CD4-positive, CD25-positive, alpha-beta regulatory T cell (primary cell): ENCODE data around the gene PKHD1. TPM values are rescaled to one million over a fixed set of nuclear protein-coding genes. Genes with fewer than 3 reads are reported as not detected.
"Not testable (repeated sequence)": the region's sequence is repeated elsewhere in the genome, so short reads cannot be mapped to it uniquely, and the experiment has no call there.

Experiments
- ATAC-seq, 2 donors: fragments of 150-1000 bp; cut with Tn5 transposase; one replicate each; pipeline ENCODE4 v1.10.0; 2021; ENCODE audit warnings: low read depth in 2 of 2, moderate number of reproducible peaks in 2 of 2, moderate library complexity in 1 of 2
- DNase-seq, 3 donors: peaks; one replicate each; pipeline versions ENCODE4 v3.0.0 to v3.0.0-alpha.2; 2012 to 2022; ENCODE audit warnings: mixed read lengths in 1 of 3
- H3K27ac ChIP-seq: one replicate; pipeline ENCODE4 v1.7.0; 2013; ENCODE audit warnings: mild to moderate bottlenecking, low read length; ENCODE audit not compliant: insufficient read depth, poor library complexity, severe bottlenecking
- H3K27me3 ChIP-seq: one replicate; pipeline ENCODE4 v1.7.0; 2013; ENCODE audit warnings: low read length; ENCODE audit not compliant: control insufficient read depth, insufficient read depth
- H3K36me3 ChIP-seq: one replicate; pipeline ENCODE4 v1.7.0; 2013; ENCODE audit warnings: mild to moderate bottlenecking, low read length, moderate library complexity; ENCODE audit not compliant: control insufficient read depth, insufficient read depth
- H3K4me1 ChIP-seq: 2 replicates; pipeline ENCODE4 v1.7.0; 2013; ENCODE audit warnings: mild to moderate bottlenecking, low read length; ENCODE audit not compliant: insufficient read depth, control insufficient read depth, poor library complexity, severe bottlenecking
- H3K4me3 ChIP-seq: one replicate; pipeline ENCODE4 v1.7.0; 2013; ENCODE audit warnings: low read depth, mild to moderate bottlenecking, low read length, moderate library complexity
- H3K9me3 ChIP-seq, 2 experiments: 1 replicate in 1 of 2; 2 replicates in 1 of 2; pipeline ENCODE4 v1.7.0; 2013; ENCODE audit warnings: low read length in 2 of 2, mild to moderate bottlenecking in 1 of 2, moderate library complexity in 1 of 2; ENCODE audit not compliant: control insufficient read depth in 2 of 2
- H3K27ac Mint-ChIP-seq, 3 donors: one replicate each; pipeline ENCODE4 v1.8.0; 2020 to 2022; ENCODE audit warnings: mild to moderate bottlenecking in 3 of 3, mixed read lengths in 3 of 3, moderate library complexity in 2 of 3
- H3K27me3 Mint-ChIP-seq: one replicate; pipeline ENCODE4 v1.8.0; 2022; ENCODE audit warnings: mild to moderate bottlenecking, mixed read lengths
- H3K36me3 Mint-ChIP-seq: one replicate; pipeline ENCODE4 v1.8.0; 2020; ENCODE audit warnings: mixed read lengths
- H3K4me1 Mint-ChIP-seq, 4 donors: one replicate each; pipeline ENCODE4 v1.8.0; 2020 to 2022; ENCODE audit warnings: mixed read lengths in 4 of 4, mild to moderate bottlenecking in 1 of 4
- H3K4me3 Mint-ChIP-seq, 4 donors: one replicate each; pipeline ENCODE4 v1.8.0; 2020 to 2022; ENCODE audit warnings: mild to moderate bottlenecking in 4 of 4, mixed read lengths in 4 of 4, moderate library complexity in 3 of 4
- H3K9me3 Mint-ChIP-seq, 7 donors: one replicate each; pipeline ENCODE4 v1.8.0; 2020 to 2022; ENCODE audit warnings: mixed read lengths in 7 of 7, mild to moderate bottlenecking in 3 of 7, moderate library complexity in 2 of 7
- polyA plus RNA-seq, 4 donors: library from polyadenylated mRNA; unstranded; fragments of 300-500 nt; fragmentation: Illumina TruSeq; gene quantifications; one replicate each; pipeline ENCODE4 v1.2.3, GENCODE V29; 2021
- total RNA-seq: library from RNA; stranded (reverse); gene quantifications from one replicate; pipeline ENCODE4 v1.2.3, GENCODE V29; 2022

Gene PKHD1
- total and polyA plus RNA-seq, 5 donors from 2014 or later: 0.02 TPM; not detected in 4

DNA sequence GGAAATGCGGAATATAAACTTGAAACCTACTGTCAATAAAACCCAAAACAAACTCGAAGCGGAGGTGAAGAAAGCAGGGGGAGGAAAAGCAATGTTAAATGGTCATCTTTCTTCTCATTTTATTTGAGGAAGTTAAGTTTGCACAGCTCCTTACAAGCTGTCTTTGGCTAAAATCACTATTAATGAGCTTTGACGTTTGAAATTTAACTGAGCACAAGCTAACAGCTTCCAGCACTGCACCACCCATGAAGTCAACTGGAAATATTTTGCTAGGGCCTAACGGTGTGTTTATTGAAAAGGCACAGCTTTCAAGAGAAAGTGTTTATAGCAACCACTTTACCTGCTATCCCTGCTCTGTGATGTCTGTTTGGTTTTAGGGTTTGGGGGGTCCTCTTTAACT is 103.8 kb downstream of the PKHD1 start:
- H3K27me3 Mint-ChIP-seq: peaks cover 4% of the 10 kb centered on the region
- Histone ChIP-seq H3K4me1 (no peaks in the 10 kb centered on the region), H3K9me3 (no peaks in the 10 kb centered on the region), H3K36me3 (no peaks in the 10 kb centered on the region), H3K27ac (no peak overlapping the region), H3K4me3 (no peak overlapping the region), H3K27me3 (no peaks in the 10 kb centered on the region)
- DNase-seq: no peak
- H3K27ac Mint-ChIP-seq: no peak overlapping the region
- no peaks in the 10 kb centered on the region for H3K4me1 Mint-ChIP-seq
- H3K36me3 Mint-ChIP-seq: no peaks in the 10 kb centered on the region
- ATAC-seq: no peak
- peaks cover 0 to 2% (median 0%) of the 10 kb centered on the region in 7 donors for H3K9me3 Mint-ChIP-seq
- H3K4me3 Mint-ChIP-seq: no peak overlapping the region

DNA sequence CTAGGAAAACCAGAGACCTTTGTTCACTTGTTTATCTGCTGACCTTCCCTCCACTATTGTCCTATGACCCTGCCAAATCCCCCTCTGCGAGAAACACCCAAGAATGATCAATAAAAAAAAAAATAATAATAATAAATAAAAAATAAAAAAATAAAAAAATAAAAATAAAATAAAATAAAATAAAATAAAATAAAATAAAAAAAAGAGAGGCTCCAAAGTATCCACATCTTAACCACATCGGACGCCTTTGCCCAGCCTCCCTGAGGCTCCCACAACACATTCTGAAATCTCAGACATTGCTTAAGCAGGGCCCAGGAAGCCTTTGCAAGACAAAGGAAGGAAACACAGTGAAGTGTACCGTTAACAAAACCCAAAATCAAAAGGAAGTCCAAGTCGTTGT is 104.7 kb downstream of the PKHD1 start:
- not testable (repeated sequence) for H3K4me1 Mint-ChIP-seq, H3K27ac ChIP-seq, H3K36me3 ChIP-seq, H3K4me1 ChIP-seq, H3K9me3 ChIP-seq, ATAC-seq, H3K9me3 Mint-ChIP-seq, H3K4me3 Mint-ChIP-seq, DNase-seq, H3K36me3 Mint-ChIP-seq, H3K27me3 Mint-ChIP-seq, H3K4me3 ChIP-seq, H3K27me3 ChIP-seq, H3K27ac Mint-ChIP-seq

DNA sequence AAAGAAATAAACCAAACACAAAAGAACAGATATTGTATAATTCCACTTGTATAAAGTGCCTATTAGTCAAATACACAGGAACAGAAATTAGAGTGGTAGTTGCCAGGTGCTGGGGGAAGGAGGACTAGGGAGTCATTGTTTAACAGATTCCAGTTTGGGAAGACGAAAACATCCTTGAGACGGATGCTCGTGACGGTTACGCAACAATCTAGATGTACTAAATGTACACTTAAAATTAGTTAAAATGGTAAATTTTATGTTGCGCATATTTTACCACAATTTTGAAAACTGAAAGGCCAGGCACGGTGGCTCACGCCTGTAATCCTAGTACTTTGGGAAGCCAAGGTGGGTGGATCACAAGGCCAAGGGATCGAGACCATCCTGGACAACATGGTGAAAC is 111.0 kb downstream of the PKHD1 start:
- Mint-ChIP-seq H3K27ac (no peak overlapping the region), H3K36me3 (no peaks in the 10 kb centered on the region), H3K4me3 (no peak overlapping the region), H3K4me1 (no peaks in the 10 kb centered on the region), H3K27me3 (no peaks in the 10 kb centered on the region), H3K9me3 (peaks cover 0 to 2% (median 0%) of the 10 kb centered on the region in 7 donors)
- Histone ChIP-seq H3K27me3 (peaks cover 3% of the 10 kb centered on the region), H3K4me3 (no peak overlapping the region), H3K4me1 (no peaks in the 10 kb centered on the region), H3K9me3 (no peaks in the 10 kb centered on the region), H3K36me3 (no peaks in the 10 kb centered on the region), H3K27ac (no peak overlapping the region)
- DNase-seq (no peak), ATAC-seq (no peak)

DNA sequence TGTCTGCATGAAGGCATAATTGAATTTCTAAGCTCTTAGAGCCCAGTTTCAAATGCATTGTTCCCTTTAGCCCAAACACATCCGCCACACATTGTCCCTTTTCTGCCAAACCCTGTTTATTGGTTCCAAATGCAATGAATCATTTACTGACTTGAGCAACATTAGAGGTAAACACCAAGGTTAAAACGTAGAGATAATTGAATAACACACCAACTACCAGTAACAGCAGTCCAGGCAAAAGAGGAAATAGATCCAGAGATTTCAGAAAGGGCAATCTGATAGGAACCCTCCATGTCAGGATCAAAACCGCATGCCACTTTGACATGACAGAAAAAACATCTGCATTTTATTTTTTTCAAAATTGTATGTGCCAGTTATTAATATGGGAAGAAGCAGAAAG is 114.8 kb downstream of the PKHD1 start:
- DNase-seq (no peak), ATAC-seq (no peak)
- Mint-ChIP-seq H3K36me3 (no peaks in the 10 kb centered on the region), H3K4me1 (no peaks in the 10 kb centered on the region), H3K9me3 (no peaks in the 10 kb centered on the region), H3K27ac (no peak overlapping the region), H3K27me3 (peaks cover 4% of the 10 kb centered on the region), H3K4me3 (no peak overlapping the region)
- Histone ChIP-seq H3K36me3 (no peaks in the 10 kb centered on the region), H3K4me1 (no peaks in the 10 kb centered on the region), H3K9me3 (no peaks in the 10 kb centered on the region), H3K27ac (no peak overlapping the region), H3K27me3 (peaks cover 3% of the 10 kb centered on the region), H3K4me3 (no peak overlapping the region)

DNA sequence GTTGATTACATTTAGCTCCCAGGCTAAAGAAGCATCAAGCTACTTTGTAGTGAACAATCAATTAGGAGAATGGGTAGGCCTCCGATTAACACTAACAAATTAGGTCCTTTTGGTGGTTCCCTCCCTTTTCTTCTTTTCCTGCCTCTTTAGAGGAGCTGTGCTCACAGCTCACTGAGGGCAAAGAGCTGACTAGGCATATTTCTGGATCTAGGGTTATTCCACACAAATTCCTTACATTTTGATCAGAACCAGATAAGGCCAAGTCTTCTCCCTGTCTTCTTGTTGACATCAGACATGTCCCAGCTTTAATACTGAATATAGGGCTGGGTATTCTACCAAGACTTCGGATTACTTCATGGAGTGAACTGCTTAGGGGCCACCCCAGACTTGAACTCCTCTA is 119.1 kb downstream of the PKHD1 start:
- Mint-ChIP-seq H3K4me1 (no peaks in the 10 kb centered on the region), H3K9me3 (peaks cover 0 to 4% (median 0%) of the 10 kb centered on the region in 7 donors), H3K27me3 (peaks cover 10% of the 10 kb centered on the region), H3K4me3 (no peak overlapping the region), H3K27ac (no peak overlapping the region), H3K36me3 (no peaks in the 10 kb centered on the region)
- DNase-seq (no peak), ATAC-seq (no peak)
- Histone ChIP-seq H3K4me3 (no peak overlapping the region), H3K27ac (no peak overlapping the region), H3K9me3 (no peaks in the 10 kb centered on the region), H3K36me3 (no peaks in the 10 kb centered on the region), H3K27me3 (peaks cover 3% of the 10 kb centered on the region), H3K4me1 (no peaks in the 10 kb centered on the region)

DNA sequence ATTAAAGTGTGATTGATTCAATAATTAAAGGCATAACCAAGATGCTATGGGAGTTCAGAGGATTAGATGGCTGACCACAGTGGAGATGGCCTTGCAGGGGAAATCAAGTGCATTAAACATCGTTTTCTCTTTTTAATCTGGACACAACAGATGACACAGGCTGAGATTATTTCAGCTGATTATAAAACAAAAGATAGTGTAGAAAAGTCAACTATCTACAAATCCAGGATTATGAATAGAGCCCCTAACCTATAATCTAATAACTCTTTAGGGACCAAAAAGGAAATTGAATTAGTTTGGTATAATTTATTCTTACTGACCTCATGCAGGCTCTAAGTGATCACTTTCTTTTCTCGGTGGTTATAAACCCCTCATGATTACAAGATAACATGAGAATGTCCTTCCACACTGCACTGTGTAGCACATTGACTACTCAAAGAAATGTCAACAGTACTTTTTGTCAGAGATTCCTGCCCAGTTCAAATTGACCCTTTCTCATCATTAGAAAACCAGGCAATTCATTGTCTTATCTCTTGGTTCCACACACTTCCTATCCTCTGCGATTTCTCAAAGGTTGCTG is 122.1 kb downstream of the PKHD1 start:
- H3K36me3 Mint-ChIP-seq: no peaks in the 10 kb centered on the region
- ATAC-seq: no peak
- no peak overlapping the region for H3K4me3 ChIP-seq
- H3K36me3 ChIP-seq: no peaks in the 10 kb centered on the region
- H3K27me3 ChIP-seq: peaks cover 1% of the 10 kb centered on the region
- peaks cover 0 to 4% (median 0%) of the 10 kb centered on the region in 7 donors for H3K9me3 Mint-ChIP-seq
- peaks cover 5% of the 10 kb centered on the region for H3K27me3 Mint-ChIP-seq
- H3K27ac Mint-ChIP-seq: no peak overlapping the region
- H3K4me3 Mint-ChIP-seq: no peak overlapping the region
- no peaks in the 10 kb centered on the region for H3K4me1 Mint-ChIP-seq
- no peak overlapping the region for H3K27ac ChIP-seq
- no peaks in the 10 kb centered on the region for H3K4me1 ChIP-seq
- no peak for DNase-seq
- no peaks in the 10 kb centered on the region for H3K9me3 ChIP-seq

DNA sequence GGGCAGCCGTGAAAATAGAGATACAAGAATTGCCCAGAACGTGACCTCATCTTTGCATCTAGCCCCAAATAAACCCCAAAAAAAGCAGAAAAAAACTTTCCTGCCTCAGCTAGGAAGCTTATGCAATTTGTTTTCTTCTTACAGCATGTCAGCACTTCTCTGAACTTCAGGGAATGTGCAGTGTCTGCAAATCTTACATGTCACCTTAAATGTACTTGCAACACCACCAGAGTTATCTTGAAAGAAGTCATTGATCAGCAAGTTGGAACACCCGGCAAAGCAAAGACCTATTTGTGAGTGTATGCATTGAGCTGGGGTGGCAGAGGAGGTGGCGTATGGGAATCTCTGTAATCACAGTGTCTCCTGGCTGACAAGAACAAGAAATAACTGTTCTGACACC is 123.4 kb downstream of the PKHD1 start:
- H3K27ac ChIP-seq: no peak overlapping the region
- Mint-ChIP-seq H3K36me3 (no peaks in the 10 kb centered on the region), H3K4me1 (no peaks in the 10 kb centered on the region), H3K27me3 (peaks cover 5% of the 10 kb centered on the region), H3K9me3 (peaks cover 0 to 4% (median 0%) of the 10 kb centered on the region in 7 donors), H3K27ac (no peak overlapping the region), H3K4me3 (no peak overlapping the region)
- no peak overlapping the region for H3K4me3 ChIP-seq
- H3K36me3 ChIP-seq: no peaks in the 10 kb centered on the region
- peaks cover 4% of the 10 kb centered on the region for H3K27me3 ChIP-seq
- ATAC-seq (no peak), DNase-seq (no peak)
- no peaks in the 10 kb centered on the region for H3K9me3 ChIP-seq
- H3K4me1 ChIP-seq: no peaks in the 10 kb centered on the region

DNA sequence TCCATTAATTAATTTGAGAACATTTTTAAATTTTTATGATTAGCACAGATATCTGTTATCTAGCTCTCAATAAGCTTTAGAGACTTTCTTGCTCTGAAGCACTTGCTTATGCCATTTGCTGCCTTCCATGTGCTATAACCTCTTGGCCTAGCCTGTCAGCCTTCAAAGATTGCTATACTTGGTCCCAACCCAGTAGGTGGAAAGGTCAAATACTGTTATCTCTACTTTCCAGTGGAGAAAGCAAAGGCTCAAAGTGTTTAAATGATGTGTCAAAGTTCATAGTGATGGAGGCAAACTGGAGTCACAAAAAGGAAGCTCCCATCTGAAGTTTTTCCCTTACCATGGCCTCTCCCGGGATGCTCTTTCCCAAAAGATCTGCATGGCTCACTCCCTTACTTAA is 125.1 kb downstream of the PKHD1 start:
- Histone ChIP-seq H3K9me3 (no peaks in the 10 kb centered on the region), H3K27me3 (peaks cover 4% of the 10 kb centered on the region), H3K4me3 (no peak overlapping the region), H3K27ac (no peak overlapping the region), H3K4me1 (no peaks in the 10 kb centered on the region), H3K36me3 (no peaks in the 10 kb centered on the region)
- Mint-ChIP-seq H3K4me1 (no peaks in the 10 kb centered on the region), H3K27me3 (peaks cover 10% of the 10 kb centered on the region), H3K4me3 (no peak overlapping the region), H3K36me3 (no peaks in the 10 kb centered on the region), H3K9me3 (peaks cover 0 to 7% (median 0%) of the 10 kb centered on the region in 7 donors), H3K27ac (no peak overlapping the region)
- ATAC-seq (no peak), DNase-seq (no peak)
